Mesenchymal stem cell (in vitro differentiated cells and primary cell): ENCODE results near the gene OSGIN1.

Experiments used
- DNase-seq: peaks from one replicate; pipeline ENCODE4 v3.0.0-alpha.2; 2013
- H2AFZ ChIP-seq: one replicate; pipeline ENCODE4 v1.6.1; 2013; ENCODE audit warnings: low read depth, mild to moderate bottlenecking, control low read depth, inconsistent platforms, low read length, moderate library complexity
- H2AK5ac ChIP-seq: 2 replicates; pipeline ENCODE4 v1.6.1; 2013; ENCODE audit warnings: low read length, moderate library complexity, mild to moderate bottlenecking, inconsistent platforms; ENCODE audit not compliant: severe bottlenecking
- H2BK120ac ChIP-seq: one replicate; pipeline ENCODE4 v1.6.1; 2013; ENCODE audit warnings: low read depth, mild to moderate bottlenecking, inconsistent platforms, low read length, moderate library complexity
- H2BK12ac ChIP-seq, 2 experiments: one replicate each; pipeline ENCODE4 v1.6.1; 2013; ENCODE audit warnings: inconsistent platforms in 2 of 2, low read length in 2 of 2, mild to moderate bottlenecking in 2 of 2, moderate library complexity in 2 of 2, control low read depth in 1 of 2
- H2BK15ac ChIP-seq: one replicate; pipeline ENCODE4 v1.6.1; 2013; ENCODE audit warnings: mild to moderate bottlenecking, low read depth, inconsistent platforms; ENCODE audit not compliant: poor library complexity, severe bottlenecking
- H2BK5ac ChIP-seq: 2 replicates; pipeline ENCODE4 v1.6.1; 2013; ENCODE audit warnings: low read depth, mild to moderate bottlenecking, low read length, control low read depth, inconsistent platforms; ENCODE audit not compliant: poor library complexity, severe bottlenecking
- H3K14ac ChIP-seq, 2 experiments: one replicate each; pipeline ENCODE4 v1.6.1; 2013; ENCODE audit warnings: inconsistent platforms in 2 of 2, low read length in 2 of 2, control low read depth in 1 of 2, mild to moderate bottlenecking in 1 of 2, moderate library complexity in 1 of 2
- H3K18ac ChIP-seq, 2 experiments: one replicate each; pipeline ENCODE4 v1.6.1; 2013; ENCODE audit warnings: inconsistent platforms in 2 of 2, low read length in 2 of 2, control low read depth in 1 of 2, low read depth in 1 of 2, mild to moderate bottlenecking in 1 of 2
- H3K23ac ChIP-seq, 2 experiments: one replicate each; pipeline ENCODE4 v1.6.1; 2013; ENCODE audit warnings: inconsistent platforms in 2 of 2, low read length in 2 of 2, mild to moderate bottlenecking in 2 of 2, moderate library complexity in 2 of 2, control low read depth in 1 of 2
- H3K27ac ChIP-seq: 2 replicates; pipeline ENCODE4 v1.5.1; 2013; ENCODE audit warnings: mild to moderate bottlenecking, moderate library complexity, low read length, control low read depth, inconsistent platforms; ENCODE audit not compliant: poor library complexity, severe bottlenecking
- H3K27me3 ChIP-seq, 2 experiments: 2 replicates each; pipeline versions ENCODE4 v1.6.1 to v1.7.0; 2013; ENCODE audit warnings: low read length in 2 of 2, mild to moderate bottlenecking in 2 of 2, moderate library complexity in 2 of 2, control low read depth in 1 of 2, inconsistent platforms in 1 of 2; ENCODE audit not compliant: control insufficient read depth in 1 of 2, insufficient read depth in 1 of 2
- H3K36me3 ChIP-seq, 2 experiments: 2 replicates each; pipeline versions ENCODE4 v1.6.1 to v1.7.0; 2013; ENCODE audit warnings: low read length in 2 of 2, control low read depth in 1 of 2, inconsistent platforms in 1 of 2, low read depth in 1 of 2, mild to moderate bottlenecking in 1 of 2; ENCODE audit not compliant: insufficient read depth in 2 of 2, control insufficient read depth in 1 of 2
- H3K4ac ChIP-seq, 2 experiments: one replicate each; pipeline ENCODE4 v1.6.1; 2013; ENCODE audit warnings: inconsistent platforms in 2 of 2, low read length in 2 of 2, mild to moderate bottlenecking in 2 of 2, moderate library complexity in 2 of 2, control low read depth in 1 of 2, low read depth in 1 of 2
- H3K4me1 ChIP-seq: 2 replicates; pipeline ENCODE4 v1.6.1; 2013; ENCODE audit warnings: low read depth, low read length, control low read depth; ENCODE audit not compliant: control insufficient read depth, insufficient read depth
- H3K4me2 ChIP-seq: 2 replicates; pipeline ENCODE4 v1.6.1; 2013; ENCODE audit warnings: low read length, mild to moderate bottlenecking, inconsistent platforms; ENCODE audit not compliant: poor library complexity, severe bottlenecking
- H3K4me3 ChIP-seq, 2 experiments: 2 replicates each; pipeline versions ENCODE4 v1.5.1 to v1.7.0; 2013; ENCODE audit warnings: low read length in 2 of 2, mild to moderate bottlenecking in 2 of 2, control low read depth in 1 of 2, low read depth in 1 of 2; ENCODE audit not compliant: insufficient read depth in 1 of 2
- H3K79me1 ChIP-seq: replicated peaks from 2 replicates; pipeline ENCODE4 v1.6.1; 2013; ENCODE audit warnings: mild to moderate bottlenecking, control low read depth, low read length, inconsistent platforms; ENCODE audit not compliant: poor library complexity, severe bottlenecking
- H3K9ac ChIP-seq: 2 replicates; pipeline ENCODE4 v1.7.0; 2013; ENCODE audit warnings: mild to moderate bottlenecking, low read length, moderate library complexity
- H3K9me3 ChIP-seq: 2 replicates; pipeline ENCODE4 v1.7.0; 2013; ENCODE audit warnings: mild to moderate bottlenecking, low read length; ENCODE audit not compliant: control insufficient read depth
- H4K8ac ChIP-seq: one replicate; pipeline ENCODE4 v1.6.1; 2013; ENCODE audit warnings: inconsistent platforms, mild to moderate bottlenecking, low read length, moderate library complexity
- H4K91ac ChIP-seq: one replicate; pipeline ENCODE4 v1.6.1; 2013; ENCODE audit warnings: mild to moderate bottlenecking, low read length, inconsistent platforms
- WGBS: methylation state at CpG from one replicate; pipeline ENCODE4 v1.1.7; 2013; ENCODE audit warnings: mixed read lengths; 5-methylcytosine and 5-hydroxymethylcytosine counted together

The OSGIN1 gene

DNA sequence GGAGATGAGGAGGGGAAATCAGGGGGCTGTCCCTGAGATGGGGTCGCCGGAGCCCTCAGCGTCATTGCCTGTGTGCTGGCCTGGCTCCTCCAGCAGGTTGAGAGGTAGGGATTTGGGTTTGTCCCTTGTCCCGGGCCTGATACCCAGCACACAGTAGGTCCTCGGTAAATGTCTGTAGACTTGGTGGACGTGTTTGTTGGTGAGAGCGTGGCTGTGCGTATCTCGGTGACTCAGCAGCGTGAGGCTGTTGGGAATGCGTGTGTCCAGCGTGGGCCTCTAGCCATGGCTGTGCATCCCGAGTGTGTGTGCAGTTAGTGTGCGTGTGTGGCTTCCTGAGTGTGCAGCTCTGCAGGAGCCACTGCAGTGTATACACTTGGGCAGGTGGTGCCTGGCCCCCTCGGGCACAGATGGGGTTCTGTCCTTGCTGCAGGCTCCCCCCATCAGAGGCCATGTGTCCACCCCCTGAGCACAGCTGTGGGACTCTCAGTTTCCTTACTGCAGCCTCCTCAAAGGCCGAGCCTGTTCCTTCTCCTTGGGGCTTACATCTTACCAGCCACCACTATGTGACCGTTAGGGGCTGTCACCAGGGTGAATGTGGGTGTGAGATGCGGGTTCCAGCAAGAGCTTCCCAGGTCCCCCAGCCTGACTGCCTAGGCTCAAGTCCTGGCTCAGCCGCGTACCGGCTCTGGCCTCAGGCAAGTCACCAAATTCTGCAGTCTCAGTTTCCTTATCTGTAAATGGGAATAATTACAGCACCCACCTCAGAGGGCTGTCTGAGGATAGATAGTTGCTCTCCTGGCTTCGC lies 20.7 kb downstream of the OSGIN1 start:
- H3K9me3 ChIP-seq: peaks cover 10% of the 10 kb centered on the region
- 88% methylated on average over 22 of the region's 22 CpGs for WGBS
- no peak overlapping the region for H2AFZ ChIP-seq
- peaks cover 30 to 41% of the 10 kb centered on the region in 2 experiments for H3K27me3 ChIP-seq
- no peak overlapping the region for H3K27ac ChIP-seq
- H3K79me1 ChIP-seq: no peaks in the 10 kb centered on the region
- no peak for DNase-seq
- no peak overlapping the region for H2BK12ac ChIP-seq
- H2BK15ac ChIP-seq: no peak overlapping the region
- H3K4me3 ChIP-seq: no peak overlapping the region
- H2BK5ac ChIP-seq: no peak overlapping the region
- H3K36me3 ChIP-seq: no peaks in the 10 kb centered on the region
- H4K8ac ChIP-seq: no peak overlapping the region
- H3K4me1 ChIP-seq: peaks cover 5% of the 10 kb centered on the region
- H3K9ac ChIP-seq: no peak overlapping the region
- H3K4me2 ChIP-seq: no peak overlapping the region
- no peak overlapping the region for H3K18ac ChIP-seq
- H2AK5ac ChIP-seq: no peak overlapping the region
- no peak overlapping the region for H2BK120ac ChIP-seq
- no peak overlapping the region for H3K23ac ChIP-seq
- no peak overlapping the region for H3K4ac ChIP-seq
- no peak overlapping the region for H3K14ac ChIP-seq
- H4K91ac ChIP-seq: no peak overlapping the region

DNA sequence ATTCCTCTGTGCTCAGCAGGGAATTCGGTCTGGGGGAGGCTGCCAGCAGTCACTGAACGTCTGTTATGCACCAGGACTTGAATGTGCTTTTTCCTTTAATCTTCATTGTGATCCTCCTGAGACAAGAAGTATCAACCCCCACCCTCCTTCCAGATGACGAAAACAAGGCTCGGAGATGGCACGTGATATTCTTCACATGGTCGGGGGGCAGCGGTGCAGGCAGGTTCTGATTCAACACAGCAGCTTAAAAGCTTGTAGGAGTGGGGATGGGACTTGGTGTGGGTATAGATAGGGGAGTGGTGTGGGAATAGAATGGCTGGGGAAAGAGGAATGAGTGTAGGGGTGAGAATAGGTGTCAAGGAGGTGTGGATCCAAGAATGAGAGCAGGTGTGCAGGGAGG lies 21.4 kb downstream of the OSGIN1 start:
- no peak overlapping the region for H2BK5ac ChIP-seq
- no peak overlapping the region for H3K18ac ChIP-seq
- H2BK120ac ChIP-seq: no peak overlapping the region
- H3K4me1 ChIP-seq: peaks cover 2% of the 10 kb centered on the region
- no peaks in the 10 kb centered on the region for H3K36me3 ChIP-seq
- H4K91ac ChIP-seq: no peak overlapping the region
- no peak overlapping the region for H3K9ac ChIP-seq
- WGBS: 76% methylated on average over 7 of the region's 7 CpGs
- H3K4me2 ChIP-seq: no peak overlapping the region
- no peak overlapping the region for H2AFZ ChIP-seq
- no peak for DNase-seq
- H3K4me3 ChIP-seq: no peak overlapping the region
- no peak overlapping the region for H3K4ac ChIP-seq
- no peak overlapping the region for H3K27ac ChIP-seq
- H3K9me3 ChIP-seq: peaks cover 15% of the 10 kb centered on the region
- peaks cover 28 to 35% of the 10 kb centered on the region in 2 experiments for H3K27me3 ChIP-seq
- H3K14ac ChIP-seq: no peak overlapping the region
- H2BK12ac ChIP-seq: no peak overlapping the region
- H3K23ac ChIP-seq: no peak overlapping the region
- H4K8ac ChIP-seq: no peak overlapping the region
- H2AK5ac ChIP-seq: no peak overlapping the region
- H2BK15ac ChIP-seq: no peak overlapping the region
- no peaks in the 10 kb centered on the region for H3K79me1 ChIP-seq

DNA sequence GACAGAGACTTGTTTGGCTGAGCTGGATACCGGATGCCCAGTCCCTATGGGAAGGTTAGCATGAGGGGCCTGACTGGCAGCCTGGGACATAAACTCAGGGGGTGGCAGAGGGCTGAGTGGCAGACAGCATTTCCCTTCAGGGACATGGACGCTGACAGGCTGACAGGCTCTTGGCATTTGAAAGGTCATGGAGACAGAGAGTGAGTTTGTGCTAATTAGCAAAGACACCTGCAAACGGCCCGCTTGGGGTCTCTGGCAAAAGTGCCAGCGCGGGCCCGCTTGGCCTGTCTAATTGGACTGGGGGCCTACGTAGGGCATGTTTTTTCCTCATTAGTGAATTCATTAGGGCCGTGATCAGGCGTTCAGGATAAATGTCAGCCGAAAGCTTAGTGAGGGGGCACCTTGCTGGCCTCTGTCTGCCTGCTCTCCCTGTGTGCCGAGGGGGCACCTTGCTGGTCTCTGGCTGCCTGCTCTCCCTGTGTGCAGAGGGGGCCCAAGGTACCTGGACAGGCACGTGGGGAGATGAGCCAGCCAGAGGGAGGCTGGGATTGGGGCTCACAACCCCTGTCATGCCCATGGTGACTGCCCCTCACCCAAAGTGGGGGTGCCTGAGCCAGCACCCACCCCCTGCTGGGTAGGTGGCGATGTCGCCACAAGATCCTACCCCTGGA lies 22.7 kb downstream of the OSGIN1 start:
- no peak overlapping the region for H3K18ac ChIP-seq
- DNase-seq: no peak
- no peak overlapping the region for H3K9ac ChIP-seq
- H3K9me3 ChIP-seq: peaks cover 15% of the 10 kb centered on the region
- H3K36me3 ChIP-seq: no peaks in the 10 kb centered on the region
- H4K8ac ChIP-seq: no peak overlapping the region
- no peaks in the 10 kb centered on the region for H3K79me1 ChIP-seq
- peaks cover 24 to 28% of the 10 kb centered on the region in 2 experiments for H3K27me3 ChIP-seq
- H4K91ac ChIP-seq: no peak overlapping the region
- peaks cover 1% of the 10 kb centered on the region for H3K4me1 ChIP-seq
- H2BK5ac ChIP-seq: no peak overlapping the region
- H3K27ac ChIP-seq: no peak overlapping the region
- no peak overlapping the region for H3K14ac ChIP-seq
- H2BK120ac ChIP-seq: no peak overlapping the region
- no peak overlapping the region for H2AFZ ChIP-seq
- no peak overlapping the region for H3K4me3 ChIP-seq
- no peak overlapping the region for H2BK15ac ChIP-seq
- H2AK5ac ChIP-seq: no peak overlapping the region
- WGBS: 87% methylated on average over 15 of the region's 15 CpGs
- no peak overlapping the region for H2BK12ac ChIP-seq
- H3K4me2 ChIP-seq: no peak overlapping the region
- H3K23ac ChIP-seq: no peak overlapping the region
- no peak overlapping the region for H3K4ac ChIP-seq

DNA sequence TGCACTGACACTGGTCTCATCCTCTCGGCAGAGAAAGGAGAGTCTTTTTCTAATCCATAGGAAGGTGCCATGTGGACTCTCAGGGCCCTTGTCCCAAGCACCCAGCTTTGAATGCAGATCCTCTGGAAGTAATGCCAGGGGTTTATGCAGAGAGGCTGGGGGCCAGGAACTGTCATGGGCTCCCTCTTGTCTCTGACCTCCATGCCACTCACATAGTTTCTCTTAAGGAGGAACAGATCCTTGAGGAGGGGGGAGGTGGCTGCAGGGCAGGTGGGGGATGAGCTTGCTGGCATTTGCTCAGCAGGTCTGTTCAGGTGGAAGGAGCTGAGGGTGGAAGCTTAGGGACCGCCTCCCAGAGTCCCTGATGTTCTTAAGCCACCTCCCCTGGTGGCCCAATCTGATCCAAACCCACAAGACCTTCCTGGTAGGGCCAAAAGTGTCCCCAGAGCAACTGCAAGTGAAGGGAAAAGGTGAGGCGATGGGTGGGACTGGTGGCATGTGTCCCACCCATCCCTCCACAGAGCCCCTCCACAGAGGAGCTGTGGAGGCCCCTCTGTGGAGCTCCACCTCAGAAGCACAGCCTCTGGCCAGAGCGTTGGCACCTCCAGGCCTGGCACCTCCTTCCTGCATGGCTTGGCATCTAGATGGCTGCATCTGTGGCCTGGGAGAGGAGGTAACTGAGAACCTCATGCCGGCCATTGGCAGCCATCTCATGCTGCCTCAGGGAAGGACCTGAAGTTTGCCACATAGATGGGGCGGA lies 24.2 kb downstream of the OSGIN1 start:
- H2BK15ac ChIP-seq: no peak overlapping the region
- no peak overlapping the region for H2AFZ ChIP-seq
- no peaks in the 10 kb centered on the region for H3K79me1 ChIP-seq
- H3K4me1 ChIP-seq: peaks cover 2% of the 10 kb centered on the region
- H4K8ac ChIP-seq: no peak overlapping the region
- no peak overlapping the region for H3K4me3 ChIP-seq
- H3K36me3 ChIP-seq: no peaks in the 10 kb centered on the region
- no peak overlapping the region for H3K18ac ChIP-seq
- H3K14ac ChIP-seq: no peak overlapping the region
- no peak overlapping the region for H3K9ac ChIP-seq
- H4K91ac ChIP-seq: no peak overlapping the region
- no peak for DNase-seq
- H3K4me2 ChIP-seq: no peak overlapping the region
- H3K27ac ChIP-seq: no peak overlapping the region
- H2BK12ac ChIP-seq: no peak overlapping the region
- WGBS: 94% methylated on average over 4 of the region's 6 CpGs
- no peak overlapping the region for H3K4ac ChIP-seq
- H2BK120ac ChIP-seq: no peak overlapping the region
- no peak overlapping the region for H2BK5ac ChIP-seq
- H2AK5ac ChIP-seq: no peak overlapping the region
- peaks cover 21 to 28% of the 10 kb centered on the region in 2 experiments for H3K27me3 ChIP-seq
- H3K23ac ChIP-seq: no peak overlapping the region
- H3K9me3 ChIP-seq: peaks cover 19% of the 10 kb centered on the region
